Tibial artery (tissue), 4 donors: Measurements from ENCODE around the gene FARS2.

Experiments
- DNase-seq, 2 donors: peaks; one replicate each; pipeline ENCODE4 v3.0.0-alpha.2; 2019
- H3K27ac ChIP-seq, 2 donors: fragments of 200-600 bp; sonication (generic) in 1 of 2; 1 replicate in 1 of 2; 2 replicates in 1 of 2; pipeline ENCODE4 v1.5.1; 2018 to 2019; ENCODE audit warnings: mild to moderate bottlenecking in 1 of 2
- H3K27me3 ChIP-seq, 2 donors: fragments of 200-600 bp; sonication (generic) in 1 of 2; one replicate each; pipeline versions ENCODE4 v1.5.1 to v1.6.0; 2016 to 2019
- H3K36me3 ChIP-seq, 3 donors: fragments of 200-600 bp; sonication (generic) in 2 of 3; one replicate each; pipeline ENCODE4 v1.5.1; 2016 to 2019; ENCODE audit warnings: mild to moderate bottlenecking in 2 of 3
- H3K4me1 ChIP-seq, 4 donors: fragments of 200-600 bp; sonication (generic) in 2 of 4; 1 replicate in 3 of 4; 2 replicates in 1 of 4; pipeline ENCODE4 v1.5.1; 2016 to 2019
- H3K4me3 ChIP-seq, 2 donors: fragments of 200-600 bp; sonication (generic) in 1 of 2; 1 replicate in 1 of 2; 2 replicates in 1 of 2; pipeline ENCODE4 v1.5.1; 2018 to 2019; ENCODE audit warnings: mild to moderate bottlenecking in 2 of 2
- H3K9me3 ChIP-seq, 3 donors: fragments of 200-600 bp; sonication (generic) in 1 of 3; one replicate each; pipeline ENCODE4 v1.5.1; 2016 to 2019
- CTCF ChIP-seq, 2 experiments: fragments of 200-600 bp in 1 of 2; fragments of 450-650 bp in 1 of 2; IDR thresholded peaks; one replicate each; pipeline ENCODE4 v1.5.1; 2017 to 2019; ENCODE audit warnings: antibody characterized with exemption in 2 of 2, mild to moderate bottlenecking in 1 of 2, moderate library complexity in 1 of 2
- intact Hi-C: fragments of 100-400 bp; cut with DNase I; formaldehyde crosslinking; loops from one replicate; pipeline ENCODE4 v1.15.0; 2023; ENCODE audit warnings: low total_unique reads

Gene FARS2

GRCh38 chr6:5744497-5744896, 483.2 kb downstream of the FARS2 start:
- Histone ChIP-seq H3K9me3 (no peaks in the 10 kb centered on the region), H3K4me1 (no peaks in the 10 kb centered on the region), H3K36me3 (peaks cover 0 to 4% (median 0%) of the 10 kb centered on the region in 3 donors), H3K4me3 (no peak overlapping the region), H3K27me3 (no peaks in the 10 kb centered on the region), H3K27ac (no peak overlapping the region)
- DNase-seq: no peak
- intact Hi-C loops: no loop called here
- TF ChIP-seq CTCF (IDR thresholded peaks at IDR 0.05): no peak

GRCh38 chr6:5745081-5745480, 483.8 kb downstream of the FARS2 start:
- TF ChIP-seq CTCF (IDR thresholded peaks at IDR 0.05): no peak
- no peak overlapping the region for H3K27ac ChIP-seq
- intact Hi-C loops: no loop called here

GRCh38 chr6:5746053-5746758, 484.9 kb downstream of the FARS2 start:
- Histone ChIP-seq H3K9me3 (no peaks in the 10 kb centered on the region), H3K27me3 (no peaks in the 10 kb centered on the region), H3K27ac (no peak overlapping the region), H3K4me1 (no peaks in the 10 kb centered on the region), H3K36me3 (no peaks in the 10 kb centered on the region), H3K4me3 (no peak overlapping the region)
- no peak for DNase-seq
- no peak for TF ChIP-seq CTCF (IDR thresholded peaks at IDR 0.05)
- intact Hi-C loops: no loop called here

More at GRCh38 chr6:5745081-5745480, 483.8 kb downstream of the FARS2 start:
- Histone ChIP-seq H3K9me3 (no peaks in the 10 kb centered on the region), H3K4me3 (no peak overlapping the region), H3K36me3 (peaks cover 0 to 4% (median 0%) of the 10 kb centered on the region in 3 donors), H3K4me1 (no peaks in the 10 kb centered on the region), H3K27me3 (no peaks in the 10 kb centered on the region)
- DNase-seq: no peak

GRCh38 chr6:5746759-5747130, 485.4 kb downstream of the FARS2 start:
- no peak for TF ChIP-seq CTCF (IDR thresholded peaks at IDR 0.05)
- Histone ChIP-seq H3K9me3 (no peaks in the 10 kb centered on the region), H3K27me3 (no peaks in the 10 kb centered on the region), H3K4me1 (no peaks in the 10 kb centered on the region), H3K27ac (no peak overlapping the region), H3K4me3 (no peak overlapping the region), H3K36me3 (no peaks in the 10 kb centered on the region)
- intact Hi-C loops: no loop called here
- no peak for DNase-seq

- no peak for DNase-seq
- no peak overlapping the region for H3K27ac ChIP-seq
- no peaks in the 10 kb centered on the region for H3K36me3 ChIP-seq
- H3K4me3 ChIP-seq: no peak overlapping the region
- no peak for TF ChIP-seq CTCF (IDR thresholded peaks at IDR 0.05)
- H3K27me3 ChIP-seq: no peaks in the 10 kb centered on the region
- no peaks in the 10 kb centered on the region for H3K4me1 ChIP-seq
- no peaks in the 10 kb centered on the region for H3K9me3 ChIP-seq
- intact Hi-C loops: no loop called here
Observed at GRCh38 chr6:5747379-5747778, 486.1 kb downstream of the FARS2 start.
